Nephron progenitor cell (in vitro differentiated cells): ENCODE measurements around the gene CEACAM1.
"Not testable (repeated sequence)": the region's sequence is repeated elsewhere in the genome, so short reads cannot be mapped to it uniquely, and the experiment has no call there.

Experiments used
- DNase-seq: peaks from one replicate; pipeline ENCODE4 v3.0.0; 2021
- H3K27ac Mint-ChIP-seq: 2 replicates; pipeline ENCODE4 v1.8.0; 2021; ENCODE audit warnings: mild to moderate bottlenecking, moderate library complexity, mixed read lengths
- H3K27me3 Mint-ChIP-seq: 2 replicates; pipeline ENCODE4 v1.8.0; 2021; ENCODE audit warnings: mild to moderate bottlenecking, low read depth, mixed read lengths; ENCODE audit not compliant: poor library complexity
- H3K36me3 Mint-ChIP-seq: 2 replicates; pipeline ENCODE4 v1.8.0; 2021; ENCODE audit warnings: low read depth, mixed read lengths
- H3K4me1 Mint-ChIP-seq: 2 replicates; pipeline ENCODE4 v1.8.0; 2021; ENCODE audit warnings: mixed read lengths
- H3K4me3 Mint-ChIP-seq: 2 replicates; pipeline ENCODE4 v1.8.0; 2021; ENCODE audit warnings: mild to moderate bottlenecking, moderate library complexity, mixed read lengths
- H3K9me3 Mint-ChIP-seq: 2 replicates; pipeline ENCODE4 v1.8.0; 2021; ENCODE audit warnings: mild to moderate bottlenecking, moderate library complexity, mixed read lengths
- CTCF ChIP-seq: fragments of 200-600 bp; sonication (generic); IDR thresholded peaks from 2 replicates; pipeline ENCODE4 v1.5.0; 2021; ENCODE audit warnings: antibody characterized with exemption

Gene CEACAM1

GRCh38 chr19:42466521-42467182 is 61.6 kb downstream of the CEACAM1 start:
- no peaks in the 10 kb centered on the region for H3K9me3 Mint-ChIP-seq
- no peak for DNase-seq
- H3K27ac Mint-ChIP-seq: peak overlapping the region; percentile 34
- no peaks in the 10 kb centered on the region for H3K27me3 Mint-ChIP-seq
- H3K4me3 Mint-ChIP-seq: no peak overlapping the region
- TF ChIP-seq CTCF: no peak
- peaks cover 32% of the 10 kb centered on the region for H3K4me1 Mint-ChIP-seq
- H3K36me3 Mint-ChIP-seq: no peaks in the 10 kb centered on the region

- Mint-ChIP-seq H3K9me3 (no peaks in the 10 kb centered on the region), H3K36me3 (no peaks in the 10 kb centered on the region), H3K27ac (peak overlapping the region; percentile 46), H3K4me1 (peaks cover 32% of the 10 kb centered on the region), H3K27me3 (no peaks in the 10 kb centered on the region), H3K4me3 (no peak overlapping the region)
- no peak for DNase-seq
- TF ChIP-seq CTCF: no peak
These were observed 62.4 kb downstream of the CEACAM1 start for GRCh38 chr19:42465827-42466280.

- H3K4me3 Mint-ChIP-seq: no peak overlapping the region
- no peaks in the 10 kb centered on the region for H3K9me3 Mint-ChIP-seq
- H3K27ac Mint-ChIP-seq: peak overlapping the region; percentile 75
- peaks cover 12% of the 10 kb centered on the region for H3K36me3 Mint-ChIP-seq
- DNase-seq: no peak
- H3K27me3 Mint-ChIP-seq: no peaks in the 10 kb centered on the region
- TF ChIP-seq CTCF: no peak
- H3K4me1 Mint-ChIP-seq: peaks cover 17% of the 10 kb centered on the region
These were observed 66.5 kb downstream of the CEACAM1 start for GRCh38 chr19:42461700-42462324.

GRCh38 chr19:42461231-42461630 is 67.0 kb downstream of the CEACAM1 start:
- H3K27me3 Mint-ChIP-seq, H3K9me3 Mint-ChIP-seq, H3K4me3 Mint-ChIP-seq, H3K27ac Mint-ChIP-seq, DNase-seq: not testable (repeated sequence)
- H3K4me1 Mint-ChIP-seq: peaks cover 11% of the 10 kb centered on the region
- peaks cover 12% of the 10 kb centered on the region for H3K36me3 Mint-ChIP-seq

- Mint-ChIP-seq H3K4me3 (no peak overlapping the region), H3K36me3 (peaks cover 12% of the 10 kb centered on the region), H3K27me3 (no peaks in the 10 kb centered on the region), H3K27ac (no peak overlapping the region), H3K4me1 (peaks cover 4% of the 10 kb centered on the region), H3K9me3 (no peaks in the 10 kb centered on the region)
- TF ChIP-seq CTCF: no peak
- no peak for DNase-seq
These were observed 68.4 kb downstream of the CEACAM1 start for GRCh38 chr19:42459926-42460325.
